Progenitor cell of endocrine pancreas (in vitro differentiated cells): ENCODE measurements around the gene GRIP1. TPM values are rescaled to one million over a fixed set of nuclear protein-coding genes. Genes with fewer than 3 reads are reported as not detected.

Experiments used
- DNase-seq: peaks from one replicate; pipeline ENCODE4 v3.0.0; 2021; ENCODE audit warnings: low spot score; ENCODE audit not compliant: unreplicated experiment
- H3K27ac Mint-ChIP-seq: 2 replicates; pipeline ENCODE4 v1.8.0; 2021; ENCODE audit warnings: mild to moderate bottlenecking, moderate library complexity, mixed read lengths
- H3K27me3 Mint-ChIP-seq: 2 replicates; pipeline ENCODE4 v1.8.0; 2021; ENCODE audit warnings: mixed read lengths
- H3K36me3 Mint-ChIP-seq: 2 replicates; pipeline ENCODE4 v1.8.0; 2022; ENCODE audit warnings: mixed read lengths; ENCODE audit not compliant: insufficient read depth
- H3K4me1 Mint-ChIP-seq: 2 replicates; pipeline ENCODE4 v1.8.0; 2021; ENCODE audit warnings: low read depth, mixed read lengths
- H3K4me3 Mint-ChIP-seq: 2 replicates; pipeline ENCODE4 v1.8.0; 2021; ENCODE audit warnings: low read depth, mild to moderate bottlenecking, moderate library complexity, mixed read lengths
- H3K9me3 Mint-ChIP-seq: 2 replicates; pipeline ENCODE4 v1.8.0; 2021; ENCODE audit warnings: low read depth, mixed read lengths
- CTCF ChIP-seq: fragments of 200-600 bp; sonication (generic); IDR thresholded peaks from one replicate; pipeline ENCODE4 v1.5.0; 2021; ENCODE audit warnings: antibody characterized with exemption, mild to moderate bottlenecking; ENCODE audit not compliant: unreplicated experiment
- total RNA-seq: library from RNA; stranded (reverse); gene quantifications from 2 replicates; pipeline ENCODE4 v1.2.1, GENCODE V29; 2021

The GRIP1 gene
- total RNA-seq, 1 donor from 2014 or later: 41.3 TPM

- Mint-ChIP-seq H3K36me3 (no peaks in the 10 kb centered on the region), H3K4me1 (peaks cover 25% of the 10 kb centered on the region), H3K27ac (no peak overlapping the region), H3K4me3 (no peak overlapping the region), H3K9me3 (no peaks in the 10 kb centered on the region), H3K27me3 (no peaks in the 10 kb centered on the region)
- no peak for TF ChIP-seq CTCF
- no peak for DNase-seq
These were observed 54.1 kb downstream of the GRIP1 start for GRCh38 chr12:66624806-66625205.

GRCh38 chr12:66623455-66623854, 55.4 kb downstream of the GRIP1 start:
- Mint-ChIP-seq H3K9me3 (no peaks in the 10 kb centered on the region), H3K4me1 (peaks cover 13% of the 10 kb centered on the region), H3K4me3 (no peak overlapping the region), H3K36me3 (no peaks in the 10 kb centered on the region), H3K27ac (no peak overlapping the region), H3K27me3 (no peaks in the 10 kb centered on the region)
- DNase-seq: no peak
- no peak for TF ChIP-seq CTCF

GRCh38 chr12:66620688-66621087, 58.2 kb downstream of the GRIP1 start:
- H3K27me3 Mint-ChIP-seq: no peaks in the 10 kb centered on the region
- H3K4me1 Mint-ChIP-seq: peaks cover 6% of the 10 kb centered on the region
- no peak overlapping the region for H3K4me3 Mint-ChIP-seq
- no peak for DNase-seq
- no peak for TF ChIP-seq CTCF
- no peaks in the 10 kb centered on the region for H3K9me3 Mint-ChIP-seq
- no peaks in the 10 kb centered on the region for H3K36me3 Mint-ChIP-seq
- H3K27ac Mint-ChIP-seq: no peak overlapping the region

- no peaks in the 10 kb centered on the region for H3K9me3 Mint-ChIP-seq
- H3K4me3 Mint-ChIP-seq: no peak overlapping the region
- no peak overlapping the region for H3K27ac Mint-ChIP-seq
These were observed 58.9 kb downstream of the GRIP1 start for GRCh38 chr12:66620026-66620425.

GRCh38 chr12:66617991-66618390, 60.9 kb downstream of the GRIP1 start:
- DNase-seq: no peak
- Mint-ChIP-seq H3K27me3 (no peaks in the 10 kb centered on the region), H3K9me3 (no peaks in the 10 kb centered on the region), H3K36me3 (no peaks in the 10 kb centered on the region), H3K27ac (no peak overlapping the region), H3K4me1 (peaks cover 6% of the 10 kb centered on the region), H3K4me3 (no peak overlapping the region)
- no peak for TF ChIP-seq CTCF

More at GRCh38 chr12:66620026-66620425, 58.9 kb downstream of the GRIP1 start:
- Mint-ChIP-seq H3K36me3 (no peaks in the 10 kb centered on the region), H3K27me3 (no peaks in the 10 kb centered on the region), H3K4me1 (peaks cover 6% of the 10 kb centered on the region)
- no peak for DNase-seq
- TF ChIP-seq CTCF: no peak
